Measurements from ENCODE around the gene PSPH. TPM values are rescaled to one million over a fixed set of nuclear protein-coding genes. Genes with fewer than 3 reads are reported as not detected.

The PSPH gene
- 35.8 and 36.0 TPM in 2 replicates for total RNA-seq

DNA sequence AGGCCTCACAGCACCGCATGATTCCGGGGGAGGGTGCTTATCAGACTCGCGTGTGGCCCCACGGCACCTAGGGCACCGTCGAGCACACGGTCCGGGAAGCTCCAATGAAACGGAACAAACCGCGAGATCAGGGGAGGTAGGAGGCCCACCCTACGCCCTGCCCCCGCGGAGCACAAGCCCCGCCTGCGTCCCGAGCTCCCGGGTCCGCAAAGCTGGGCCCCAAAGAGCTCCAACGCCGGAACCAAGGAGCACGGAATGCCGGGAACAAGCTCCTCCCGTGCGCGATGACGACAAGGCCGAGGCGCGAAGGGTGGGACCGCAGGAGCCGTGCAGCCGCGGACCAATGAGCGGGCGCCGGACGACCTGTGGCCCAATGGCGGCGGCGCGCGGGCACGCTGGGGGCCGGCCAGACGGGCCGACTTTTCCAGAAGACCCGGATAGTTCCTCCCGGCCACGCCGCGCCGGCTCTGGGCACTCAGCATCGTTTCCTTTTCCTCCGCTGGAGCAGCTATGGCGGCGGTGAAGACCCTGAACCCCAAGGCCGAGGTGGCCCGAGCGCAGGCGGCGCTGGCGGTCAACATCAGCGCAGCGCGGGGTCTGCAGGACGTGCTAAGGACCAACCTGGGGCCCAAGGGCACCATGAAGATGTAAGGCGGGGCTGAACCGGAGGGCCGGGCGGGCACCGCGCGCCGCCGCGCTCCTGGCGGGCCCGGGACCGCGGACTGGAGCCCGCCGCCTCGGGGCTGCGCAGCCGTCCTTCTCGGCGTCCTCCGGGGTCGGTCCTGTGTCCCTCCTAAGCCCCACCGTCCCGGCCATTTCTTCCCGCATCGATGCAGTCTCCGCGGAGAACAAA, at the start of gene PSPH, which contains the start of gene CCT6A:
PSPH (minus strand) TSS at position 106 of the 853 bp plus-strand sequence. CDS start 30,232 bp downstream, outside the sequence.
CCT6A (plus strand) TSS at position 427 of the 853 bp plus-strand sequence; CDS start at position 511, 84 bp downstream.

DNA sequence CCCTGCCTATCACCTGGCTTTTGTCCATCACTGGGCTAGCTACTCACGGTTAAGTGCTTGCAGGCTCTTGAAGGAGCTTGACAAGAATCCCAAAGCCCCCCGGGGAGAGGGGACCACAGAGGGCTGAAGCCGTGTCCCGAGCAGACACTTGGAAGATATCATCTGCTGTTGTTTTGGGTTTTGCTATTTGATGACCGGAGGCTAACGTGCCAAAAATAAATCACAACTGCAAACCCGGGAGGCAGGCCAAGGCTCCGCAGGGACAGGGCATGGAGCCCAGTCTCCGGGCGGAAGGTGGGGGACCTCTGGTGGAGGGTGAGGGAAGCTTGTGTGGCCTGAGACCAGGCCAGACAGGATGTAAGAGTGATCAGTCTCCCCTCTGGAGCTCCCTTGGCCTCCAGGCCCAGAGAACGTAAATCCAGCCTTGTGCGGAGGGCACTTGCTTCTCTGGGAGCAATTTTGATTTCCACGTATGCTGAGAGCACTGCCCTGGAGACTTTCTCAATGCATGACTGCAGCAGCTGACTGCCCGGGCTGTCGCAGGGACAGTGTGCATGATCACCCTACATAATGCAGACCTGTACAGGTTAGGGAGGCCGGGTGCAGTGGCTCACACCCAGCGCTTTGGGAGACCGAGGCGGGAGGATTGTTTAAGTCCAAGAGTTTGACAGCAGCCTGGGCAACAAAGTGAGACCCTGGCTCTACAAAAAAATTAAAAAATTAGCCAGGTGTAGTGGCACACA, 41.7 kb upstream of the PSPH start, which contains the start of gene PHKG1:
PHKG1 (minus strand) TSS at position 164 of the 743 bp plus-strand sequence. CDS start 4,011 bp downstream, outside the sequence.

DNA sequence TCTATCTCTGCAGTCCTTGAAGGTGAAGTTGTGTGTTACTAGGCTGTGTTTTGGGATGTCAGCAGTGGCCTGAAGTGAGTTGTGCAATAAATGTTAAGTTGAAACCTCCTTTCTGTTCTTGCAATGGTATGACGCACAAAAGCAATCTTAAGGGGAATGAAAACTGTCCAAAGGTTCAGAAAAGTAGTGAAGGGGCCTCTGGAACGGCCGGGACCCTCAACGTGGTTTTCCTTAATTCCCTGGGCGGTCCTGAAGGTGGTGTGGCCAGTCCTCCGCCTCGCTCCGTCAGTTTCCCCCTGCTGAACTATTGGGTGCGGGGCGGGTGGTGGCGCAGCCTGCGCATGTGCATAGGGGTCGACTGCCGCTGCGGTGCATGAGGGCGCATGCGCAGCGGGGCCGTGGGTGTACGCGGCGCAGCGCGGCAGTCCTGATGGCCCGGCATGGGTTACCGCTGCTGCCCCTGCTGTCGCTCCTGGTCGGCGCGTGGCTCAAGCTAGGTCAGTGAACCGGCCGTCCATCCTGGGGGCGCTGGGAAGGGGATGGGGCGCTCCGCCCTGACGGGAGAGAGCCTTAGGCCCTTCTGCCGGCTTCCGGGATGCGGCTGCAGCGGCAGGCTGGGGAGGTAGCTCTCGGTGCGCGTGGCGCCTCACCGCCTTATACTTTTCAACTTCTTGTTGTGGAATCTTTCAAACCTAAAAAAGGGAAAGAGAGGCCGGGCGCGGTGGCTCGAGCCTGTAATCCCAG, 12.8 kb upstream of the PSPH start, which contains the start of gene SUMF2:
SUMF2 (plus strand) TSS at position 405 of the 744 bp plus-strand sequence; CDS start at position 431, 26 bp downstream.

DNA sequence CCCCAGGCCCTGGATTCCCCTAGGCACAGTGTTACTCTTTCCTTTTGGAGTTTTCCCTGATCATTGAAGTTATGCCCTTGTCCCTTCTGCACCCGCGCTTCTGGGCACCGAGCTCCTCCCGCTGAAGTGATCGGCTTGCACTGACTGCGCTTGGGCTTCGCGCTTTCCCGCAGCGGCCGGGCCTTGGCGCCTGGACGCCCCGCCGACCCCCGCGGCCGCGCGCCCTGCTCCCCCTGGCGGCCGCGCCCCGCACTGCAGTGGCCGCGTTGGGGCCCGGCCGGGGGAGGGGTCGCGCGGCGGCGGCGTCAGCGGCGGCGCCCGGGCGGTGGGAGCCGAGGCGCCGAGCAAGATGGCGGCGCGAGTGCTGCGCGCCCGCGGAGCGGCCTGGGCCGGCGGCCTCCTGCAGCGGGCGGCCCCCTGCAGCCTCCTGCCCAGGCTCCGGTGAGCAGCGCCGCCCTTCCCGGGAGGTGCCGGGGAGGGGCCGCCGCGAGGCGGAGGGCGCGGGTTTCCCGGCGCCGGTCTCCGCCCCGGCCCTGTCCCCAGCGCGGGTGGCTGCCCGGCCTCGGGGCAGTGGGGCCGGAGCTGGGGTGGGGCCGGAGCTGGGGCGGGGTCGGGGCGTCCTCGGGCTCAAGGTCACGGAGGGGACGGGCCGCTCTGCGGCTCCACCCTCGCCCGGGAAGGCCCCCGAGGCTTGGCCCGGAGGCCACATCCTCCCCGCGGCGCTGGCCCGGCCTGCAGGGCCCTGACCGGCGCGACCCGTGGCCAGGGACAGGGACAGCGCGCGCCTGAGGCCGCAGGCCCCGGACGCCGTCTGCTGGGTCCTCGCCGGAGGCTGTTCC, 86.8 kb downstream of the PSPH start, which contains the start of gene NIPSNAP2:
NIPSNAP2 (plus strand) TSS at position 325 of the 839 bp plus-strand sequence; CDS start at position 350, 25 bp downstream.

Other genes starting within 250 kb of the PSPH start
- not detected in 2 replicates for gene SEPTIN14, start 188.7 kb downstream of the PSPH start, total RNA-seq
- gene ZNF713, start 164.0 kb downstream of the PSPH start, total RNA-seq: 1.8 and 3.3 TPM in 2 replicates
- 16.0 and 19.1 TPM in 2 replicates for gene MRPS17, start 99.6 kb downstream of the PSPH start, total RNA-seq
- gene NIPSNAP2, start 86.9 kb downstream of the PSPH start, total RNA-seq: 23.5 and 35.2 TPM in 2 replicates
- gene CCT6A, start 321 bp upstream of the PSPH start, total RNA-seq: 190 and 230 TPM in 2 replicates
- 125 and 154 TPM in 2 replicates for gene SUMF2, start 12.8 kb upstream of the PSPH start, total RNA-seq
- 0.65 and 1.3 TPM in 2 replicates for gene PHKG1, start 41.5 kb upstream of the PSPH start, total RNA-seq
- gene CHCHD2, start 55.0 kb upstream of the PSPH start, total RNA-seq: 221 and 286 TPM in 2 replicates
- not detected in 2 replicates for gene NUPR2, start 65.0 kb upstream of the PSPH start, total RNA-seq

Measured in bladder microvascular endothelial cell (primary cell).